Measurements from ENCODE around the gene GPR37. TPM values are rescaled to one million over a fixed set of nuclear protein-coding genes. Genes with fewer than 3 reads are reported as not detected.

Gene GPR37
- total RNA-seq, 1 donor from 2014 or later, result 4.7 TPM

- Mint-ChIP-seq H3K27me3 (ENCODE audit: low read depth) (no peaks in the 10 kb centered on the region), H3K4me1 (peaks cover 13% of the 10 kb centered on the region), H3K27ac (no peak overlapping the region), H3K9me3 (no peaks in the 10 kb centered on the region), H3K36me3 (no peaks in the 10 kb centered on the region), H3K4me3 (no peak overlapping the region)
- no peak for TF ChIP-seq CTCF (IDR thresholded peaks at IDR 0.05; ENCODE audit: unreplicated experiment)
- no peak for DNase-seq (ENCODE audit: low spot score in 2 of 2, unreplicated experiment in 2 of 2)
Observed at GRCh38 chr7:124779620-124780019, 14.0 kb upstream of the GPR37 start.

GRCh38 chr7:124779194-124779593, 13.6 kb upstream of the GPR37 start:
- no peaks in the 10 kb centered on the region for H3K27me3 Mint-ChIP-seq (ENCODE audit: low read depth)
- no peak overlapping the region for H3K27ac Mint-ChIP-seq
- TF ChIP-seq CTCF (IDR thresholded peaks at IDR 0.05; ENCODE audit: unreplicated experiment), result no peak
- no peaks in the 10 kb centered on the region for H3K9me3 Mint-ChIP-seq
- peaks cover 13% of the 10 kb centered on the region for H3K4me1 Mint-ChIP-seq
- H3K4me3 Mint-ChIP-seq, result no peak overlapping the region
- DNase-seq (ENCODE audit: low spot score in 2 of 2, unreplicated experiment in 2 of 2), result no peak
- no peaks in the 10 kb centered on the region for H3K36me3 Mint-ChIP-seq

- DNase-seq (ENCODE audit: low spot score in 2 of 2, unreplicated experiment in 2 of 2), result no peak
- H3K4me1 Mint-ChIP-seq, result peaks cover 11% of the 10 kb centered on the region
- H3K9me3 Mint-ChIP-seq, result no peaks in the 10 kb centered on the region
- H3K36me3 Mint-ChIP-seq, result no peaks in the 10 kb centered on the region
- no peaks in the 10 kb centered on the region for H3K27me3 Mint-ChIP-seq (ENCODE audit: low read depth)
- H3K27ac Mint-ChIP-seq, result no peak overlapping the region
- TF ChIP-seq CTCF (IDR thresholded peaks at IDR 0.05; ENCODE audit: unreplicated experiment), result no peak
- no peak overlapping the region for H3K4me3 Mint-ChIP-seq
Observed at GRCh38 chr7:124777268-124777667, 11.7 kb upstream of the GPR37 start.

- no peaks in the 10 kb centered on the region for H3K9me3 Mint-ChIP-seq
- no peak overlapping the region for H3K27ac Mint-ChIP-seq
- no peak overlapping the region for H3K4me3 Mint-ChIP-seq
- H3K27me3 Mint-ChIP-seq (ENCODE audit: low read depth), result no peaks in the 10 kb centered on the region
- no peak for DNase-seq (ENCODE audit: low spot score in 2 of 2, unreplicated experiment in 2 of 2)
- no peaks in the 10 kb centered on the region for H3K36me3 Mint-ChIP-seq
- no peak for TF ChIP-seq CTCF (IDR thresholded peaks at IDR 0.05; ENCODE audit: unreplicated experiment)
- peaks cover 3% of the 10 kb centered on the region for H3K4me1 Mint-ChIP-seq
Observed at GRCh38 chr7:124776153-124776552, 10.6 kb upstream of the GPR37 start.

- Mint-ChIP-seq H3K27ac (no peak overlapping the region), H3K36me3 (no peaks in the 10 kb centered on the region), H3K9me3 (no peaks in the 10 kb centered on the region), H3K4me3 (no peak overlapping the region), H3K4me1 (peaks cover 1% of the 10 kb centered on the region), H3K27me3 (ENCODE audit: low read depth) (no peaks in the 10 kb centered on the region)
- TF ChIP-seq CTCF (IDR thresholded peaks at IDR 0.05; ENCODE audit: unreplicated experiment), result no peak
- DNase-seq (ENCODE audit: low spot score in 2 of 2, unreplicated experiment in 2 of 2), result no peak
Observed at GRCh38 chr7:124775422-124775821, 9.8 kb upstream of the GPR37 start.

- no peak for DNase-seq (ENCODE audit: low spot score in 2 of 2, unreplicated experiment in 2 of 2)
- H3K4me3 Mint-ChIP-seq, result no peak overlapping the region
- H3K9me3 Mint-ChIP-seq, result no peaks in the 10 kb centered on the region
- no peak for TF ChIP-seq CTCF (IDR thresholded peaks at IDR 0.05; ENCODE audit: unreplicated experiment)
- no peaks in the 10 kb centered on the region for H3K36me3 Mint-ChIP-seq
- H3K27me3 Mint-ChIP-seq (ENCODE audit: low read depth), result no peaks in the 10 kb centered on the region
- peaks cover 1% of the 10 kb centered on the region for H3K4me1 Mint-ChIP-seq
- H3K27ac Mint-ChIP-seq, result no peak overlapping the region
Observed at GRCh38 chr7:124773938-124774337, 8.3 kb upstream of the GPR37 start.

All from mesothelial cell of epicardium (in vitro differentiated cells).